GM19468 (cell line): ENCODE data around the gene HGF.

Experiments used
- ATAC-seq: cut with Tn5 transposase; IDR thresholded peaks from one replicate; pipeline ENCODE4 v1.9.1; 2021; ENCODE audit warnings: mild to moderate bottlenecking, moderate library complexity, moderate number of reproducible peaks; ENCODE audit not compliant: unreplicated experiment; ENCODE audit errors: extremely low read depth

Gene HGF

GRCh38 chr7:81688622-81689411 lies 81.0 kb downstream of the HGF start:
- no peak for ATAC-seq

- no peak for ATAC-seq
These were observed 82.8 kb downstream of the HGF start for GRCh38 chr7:81687062-81687461.

GRCh38 chr7:81685270-81685868 lies 84.5 kb downstream of the HGF start:
- no peak for ATAC-seq

GRCh38 chr7:81684514-81685269 lies 85.2 kb downstream of the HGF start:
- no peak for ATAC-seq

- ATAC-seq = no peak
These were observed 85.8 kb downstream of the HGF start for GRCh38 chr7:81684033-81684432.

- no peak for ATAC-seq
These were observed 87.0 kb downstream of the HGF start for GRCh38 chr7:81682873-81683272.

- no peak for ATAC-seq
These were observed 89.7 kb downstream of the HGF start for GRCh38 chr7:81680120-81680519.

GRCh38 chr7:81676813-81677212 lies 93.0 kb downstream of the HGF start:
- ATAC-seq = no peak

GRCh38 chr7:81676105-81676811 lies 93.6 kb downstream of the HGF start:
- ATAC-seq = no peak

- no peak for ATAC-seq
These were observed 95.4 kb downstream of the HGF start for GRCh38 chr7:81674431-81674830.

- no peak for ATAC-seq
These were observed 97.0 kb downstream of the HGF start for GRCh38 chr7:81672872-81673271.

- no peak for ATAC-seq
These were observed 100.3 kb downstream of the HGF start for GRCh38 chr7:81669476-81670105.

GRCh38 chr7:81666209-81666608 lies 103.6 kb downstream of the HGF start:
- no peak for ATAC-seq

GRCh38 chr7:81665236-81665635 lies 104.6 kb downstream of the HGF start:
- ATAC-seq = no peak

GRCh38 chr7:81664304-81664703 lies 105.5 kb downstream of the HGF start:
- no peak for ATAC-seq

- no peak for ATAC-seq
These were observed 107.3 kb downstream of the HGF start for GRCh38 chr7:81662531-81662930.

GRCh38 chr7:81659697-81660395 lies 110.0 kb downstream of the HGF start:
- no peak for ATAC-seq

GRCh38 chr7:81657551-81657950 lies 112.3 kb downstream of the HGF start:
- ATAC-seq = no peak

GRCh38 chr7:81655271-81655670 lies 114.6 kb downstream of the HGF start:
- ATAC-seq = no peak

GRCh38 chr7:81652225-81652624 lies 117.6 kb downstream of the HGF start:
- no peak for ATAC-seq
